Heart right ventricle (tissue), 16 donors: Measurements from ENCODE around the gene TRERF1. TPM values are rescaled to one million over a fixed set of nuclear protein-coding genes. Genes with fewer than 3 reads are reported as not detected.
A peak's percentile ranks its signal among the peaks of the same experiment; 100 is the strongest.

Experiments
- ATAC-seq, 8 donors: fragments of 200-7000 bp; cut with Tn5 transposase; one replicate each; pipeline ENCODE4 v1.9.1; 2020; ENCODE audit warnings: mild to moderate bottlenecking in 8 of 8, moderate library complexity in 8 of 8, moderate number of reproducible peaks in 1 of 8
- DNase-seq, 2 donors: peaks; one replicate each; pipeline ENCODE4 v3.0.0-alpha.2; 2020
- H3K27ac ChIP-seq, 10 donors: fragments of 200-600 bp; sonication (generic) in 2 of 10; one replicate each; pipeline versions ENCODE4 v1.5.0 to v1.8.0; 2020 to 2022; ENCODE audit warnings: mild to moderate bottlenecking in 3 of 10
- H3K27me3 ChIP-seq, 7 donors: fragments of 200-600 bp; one replicate each; pipeline ENCODE4 v1.8.0; 2021 to 2022; ENCODE audit warnings: mild to moderate bottlenecking in 2 of 7
- H3K36me3 ChIP-seq, 9 donors: fragments of 200-600 bp; sonication (generic) in 1 of 9; one replicate each; pipeline versions ENCODE4 v1.5.0 to v1.8.0; 2020 to 2022; ENCODE audit warnings: mild to moderate bottlenecking in 2 of 9
- H3K4me1 ChIP-seq, 9 donors: fragments of 200-600 bp; sonication (generic) in 1 of 9; one replicate each; pipeline versions ENCODE4 v1.5.0 to v1.8.0; 2020 to 2022; ENCODE audit warnings: mild to moderate bottlenecking in 4 of 9
- H3K4me3 ChIP-seq, 10 donors: fragments of 200-600 bp; sonication (generic) in 2 of 10; one replicate each; pipeline versions ENCODE4 v1.5.0 to v1.8.0; 2020 to 2022; ENCODE audit warnings: mild to moderate bottlenecking in 7 of 10, moderate library complexity in 2 of 10
- H3K9me3 ChIP-seq, 11 donors: fragments of 200-600 bp in 10 of 11; sonication (generic) in 2 of 11; one replicate each; pipeline versions ENCODE4 v1.5.0 to v1.8.0; 2013 to 2022; ENCODE audit warnings: mild to moderate bottlenecking in 2 of 11, control low read depth in 1 of 11, moderate library complexity in 1 of 11
- CTCF ChIP-seq, 9 donors: fragments of 200-600 bp; sonication (generic) in 2 of 9; IDR thresholded peaks; one replicate each; pipeline versions ENCODE4 v1.5.0 to v1.8.0; 2021 to 2022; ENCODE audit warnings: antibody characterized with exemption in 9 of 9, mild to moderate bottlenecking in 5 of 9, moderate library complexity in 1 of 9
- WGBS, 2 donors: extraction: QIAGEN DNeasy Blood & Tissue Kit; methylation state at CpG; one replicate each; pipeline ENCODE4 v1.1.7; 2013; ENCODE audit warnings: inconsistent platforms in 1 of 2; 5-methylcytosine and 5-hydroxymethylcytosine counted together
- intact Hi-C, 10 donors: fragments of 100-400 bp; cut with DNase I; formaldehyde crosslinking; loops; one replicate each; pipeline versions ENCODE4 v1.11.1 to v1.14.2; 2022
- polyA plus RNA-seq, 2 donors: library from polyadenylated mRNA; stranded (reverse); fragments of 200-250 nt; gene quantifications; one replicate each; pipeline ENCODE4 v1.2.3, GENCODE V29; 2013
- total RNA-seq, 10 donors: library from RNA; stranded (reverse); fragmentation: NEBNext Ultra II Directional in 3 of 10; extraction: Animal tissue kit (Norgen Biotek cat#: 25700) in 3 of 10; gene quantifications; one replicate each; pipeline versions ENCODE4 v1.2.1 to v1.2.4, GENCODE V29; 2021 to 2023
- donor health status: Arrhythmogenic right ventricular cardiomyopathy.
- donor health status: ischemic (EF 13 %, LVEDD 7.1; RV severe dilation, severe dysfunction).
- donor health status: healthy with polysubstance abuse.
- donor health status: DM: no; HTN: yes; CAD: no.
- donor health status: DM: no; HTN: no; CAD: no.
- donor health status: ischemic (EF 25% LVEDD 6.9; RV normal size, moderate dysfunction).
- donor health status: ischemic (EF 25% LVEDD 5.7; RV mildly dilated, moderate dysfunction).
- donor health status: healthy.
- donor health status: DM: yes; HTN: yes; CAD: no.
- donor health status: Ischemic cardiomyopathy.
- donor health status: ischemic (EF 35%, LVEDD 5.7; RV mildly dilated, moderate dysfunction).
- donor health status: nonischemic (EF 11% LVEDD 7.7; RV severe dilation, severe dysfunction).
- donor health status: DM: yes; HTN: yes; CAD: no.
- donor health status: PGD.
- donor health status: ischemic (EF 29% LVEDD 5.4; RV normal size, mild dysfunction).
- donor health status: nonischemic (EF 23%, LVEDD 6.1; RV moderate dilation, normal function).

The TRERF1 gene
- total and polyA plus RNA-seq, 12 donors = 0.75 to 2.8 (median 1.6) TPM

DNA sequence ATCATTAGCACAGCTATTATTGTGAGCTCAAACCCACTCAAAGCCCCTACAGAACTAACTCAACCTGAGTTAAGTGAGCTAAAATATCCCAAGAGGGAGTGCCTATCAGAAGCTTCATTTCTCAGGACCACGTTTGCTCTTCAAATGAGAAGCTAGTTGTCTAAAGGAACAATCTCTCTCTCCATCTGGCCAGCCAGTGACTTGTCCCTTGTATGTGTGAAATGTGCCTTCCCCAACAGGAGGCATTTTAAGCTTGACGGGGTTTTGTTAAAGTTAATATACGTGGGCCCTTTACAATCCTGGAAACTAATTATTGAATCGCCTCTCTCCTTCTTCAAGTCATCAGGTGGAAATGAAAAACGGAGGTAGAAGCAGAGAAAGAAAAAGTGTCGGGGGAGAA, 62.0 kb downstream of the TRERF1 start:
- TF ChIP-seq CTCF (IDR thresholded peaks at IDR 0.05) = no peak
- Histone ChIP-seq H3K4me3 (no peak overlapping the region), H3K9me3 (no peaks in the 10 kb centered on the region), H3K4me1 (peaks cover 0 to 67% (median 0%) of the 10 kb centered on the region in 9 donors), H3K27me3 (no peaks in the 10 kb centered on the region), H3K27ac (peak overlapping the region in 1 of 10 donors; percentile 85), H3K36me3 (no peaks in the 10 kb centered on the region)
- WGBS, 2 donors = 89% methylated on average over 6 of the region's 6 CpGs
- DNase-seq (no peak), ATAC-seq (no peak)
- intact Hi-C loops = no loop called here

GRCh38 chr6:42388046-42388445, 63.7 kb downstream of the TRERF1 start:
- 95 to 96% methylated on average over 4 of the region's 4 CpGs for WGBS, 2 donors
- Histone ChIP-seq H3K4me1 (peaks cover 0 to 57% (median 0%) of the 10 kb centered on the region in 9 donors), H3K36me3 (no peaks in the 10 kb centered on the region), H3K27ac (peak overlapping the region in 1 of 10 donors; percentile 85), H3K27me3 (no peaks in the 10 kb centered on the region), H3K9me3 (no peaks in the 10 kb centered on the region), H3K4me3 (no peak overlapping the region)
- no peak for TF ChIP-seq CTCF (IDR thresholded peaks at IDR 0.05)
- no peak for DNase-seq
- ATAC-seq = no peak
- intact Hi-C loops = no loop called here

GRCh38 chr6:42387336-42387735, 64.4 kb downstream of the TRERF1 start:
- TF ChIP-seq CTCF (IDR thresholded peaks at IDR 0.05) = no peak
- intact Hi-C loops = no loop called here
- peak overlapping the region in 1 of 10 donors; percentile 85 for H3K27ac ChIP-seq
- H3K4me1 ChIP-seq = peaks cover 0 to 57% (median 0%) of the 10 kb centered on the region in 9 donors
- no peaks in the 10 kb centered on the region for H3K36me3 ChIP-seq
- WGBS, 2 donors = 87 to 95% methylated on average over 4 of the region's 4 CpGs
- DNase-seq (no peak), ATAC-seq (no peak)
- no peak overlapping the region for H3K4me3 ChIP-seq
- H3K27me3 ChIP-seq = no peaks in the 10 kb centered on the region
- no peaks in the 10 kb centered on the region for H3K9me3 ChIP-seq

DNA sequence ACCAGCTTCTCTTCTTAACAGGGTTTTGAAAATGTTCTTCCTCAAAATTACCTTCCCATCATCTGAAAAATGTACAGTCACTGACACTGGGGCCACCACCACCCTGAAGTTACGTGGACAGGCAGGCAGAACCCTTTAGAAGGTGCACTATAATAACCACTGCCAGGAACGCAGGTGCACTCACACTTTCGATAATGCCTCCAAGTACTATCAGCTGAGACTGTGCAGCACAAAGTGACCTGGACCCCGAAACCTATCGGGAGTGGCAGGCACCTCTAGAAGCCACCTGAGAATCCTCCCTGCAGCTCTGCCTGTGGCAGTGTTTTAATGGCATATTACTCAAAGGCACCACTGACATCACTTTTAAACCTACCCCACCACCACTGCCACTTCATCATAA, 66.4 kb downstream of the TRERF1 start:
- intact Hi-C loops = no loop called here
- DNase-seq (no peak), ATAC-seq (no peak)
- no peak for TF ChIP-seq CTCF (IDR thresholded peaks at IDR 0.05)
- 90 to 94% methylated on average over 5 of the region's 5 CpGs for WGBS, 2 donors
- Histone ChIP-seq H3K4me3 (no peak overlapping the region), H3K27ac (no peak overlapping the region), H3K27me3 (no peaks in the 10 kb centered on the region), H3K36me3 (no peaks in the 10 kb centered on the region), H3K4me1 (peaks cover 0 to 60% (median 4%) of the 10 kb centered on the region in 9 donors), H3K9me3 (no peaks in the 10 kb centered on the region)
